ENCODE data around the gene SND1.

The SND1 gene

DNA sequence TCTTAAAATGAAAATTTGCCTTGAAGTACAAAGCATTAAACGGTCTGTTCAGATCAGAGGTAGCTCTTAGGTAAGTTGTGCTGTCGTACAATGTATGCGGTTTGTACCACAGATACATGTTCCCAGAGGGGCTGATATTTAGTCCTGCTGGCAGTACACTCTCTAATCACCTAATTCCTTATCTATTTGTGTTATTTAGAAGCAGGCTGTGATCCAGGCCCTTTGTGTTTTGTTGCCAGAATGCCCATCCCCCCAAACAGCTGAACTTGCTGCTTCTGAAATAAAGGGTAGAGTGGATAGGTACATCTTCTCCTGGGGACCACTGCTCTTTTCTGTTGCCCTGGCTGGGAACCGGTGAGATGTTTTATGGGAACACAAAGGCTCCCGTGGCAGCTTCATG lies 84.5 kb downstream of the SND1 start:
- DNase-seq, result no peak

GRCh38 chr7:127738859-127739258 lies 86.9 kb downstream of the SND1 start:
- no peak for DNase-seq

- no peak for DNase-seq
Measured at GRCh38 chr7:127741764-127742375, 89.9 kb downstream of the SND1 start.

DNA sequence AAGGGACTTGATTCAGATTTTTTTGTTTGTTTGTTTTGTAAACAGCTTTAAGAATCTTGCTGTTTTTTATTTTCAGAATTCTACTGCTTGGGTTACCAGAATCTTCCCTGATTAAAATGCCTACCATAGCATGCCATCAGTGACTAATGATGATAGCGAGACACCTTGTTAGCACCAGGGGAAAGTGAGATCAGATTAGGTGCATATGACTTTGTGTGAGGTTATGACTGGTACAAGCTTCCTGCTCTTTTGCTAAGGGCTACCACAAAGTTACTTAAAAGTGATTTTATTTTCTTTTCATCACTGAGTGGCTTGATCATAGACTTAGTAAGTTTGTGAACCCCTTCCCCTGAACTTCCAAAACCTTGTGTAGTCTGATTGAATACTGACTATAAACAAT lies 93.5 kb downstream of the SND1 start:
- DNase-seq, result no peak

DNA sequence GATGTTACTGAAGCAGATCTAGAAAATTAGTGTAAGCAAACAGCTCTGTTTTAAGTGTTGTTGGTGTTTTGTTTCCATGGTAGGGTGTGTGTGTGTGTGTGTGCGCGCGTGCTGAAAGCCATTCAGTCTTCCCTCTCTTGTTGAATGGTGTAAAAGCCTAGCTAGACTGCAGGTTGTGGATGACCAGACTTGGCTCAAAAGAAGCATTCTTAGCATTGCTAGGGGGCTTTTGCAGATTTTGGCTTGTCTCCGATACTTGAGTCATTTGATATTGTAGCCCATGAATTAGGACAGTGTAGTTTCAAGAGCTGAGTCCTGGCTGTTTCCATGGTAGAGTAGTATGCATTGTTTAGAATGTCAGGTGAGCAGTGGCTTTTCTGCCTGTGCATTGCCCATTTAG lies 99.1 kb downstream of the SND1 start:
- no peak for DNase-seq

- no peak for DNase-seq
Measured at GRCh38 chr7:127751490-127752448, 99.8 kb downstream of the SND1 start.

DNA sequence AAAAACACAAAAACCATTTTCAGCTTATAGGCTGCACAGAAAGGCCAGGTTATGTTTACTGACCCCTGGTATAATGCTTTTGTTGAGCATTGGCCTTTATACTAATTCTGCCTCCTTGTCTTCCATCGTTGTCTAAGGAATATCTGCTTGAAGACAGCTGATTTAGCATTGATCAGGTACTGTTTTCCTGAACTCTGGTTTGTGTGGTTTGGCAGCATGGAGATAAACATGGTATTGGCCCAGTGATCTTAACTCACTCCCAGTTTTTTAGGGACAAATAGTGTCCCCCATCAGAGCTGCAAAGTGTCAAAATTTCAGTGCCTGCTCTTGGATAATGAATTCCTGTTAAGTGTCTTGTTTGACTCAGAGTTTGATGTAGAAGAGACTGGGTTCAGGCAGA lies 100.8 kb downstream of the SND1 start:
- DNase-seq, result no peak

DNA sequence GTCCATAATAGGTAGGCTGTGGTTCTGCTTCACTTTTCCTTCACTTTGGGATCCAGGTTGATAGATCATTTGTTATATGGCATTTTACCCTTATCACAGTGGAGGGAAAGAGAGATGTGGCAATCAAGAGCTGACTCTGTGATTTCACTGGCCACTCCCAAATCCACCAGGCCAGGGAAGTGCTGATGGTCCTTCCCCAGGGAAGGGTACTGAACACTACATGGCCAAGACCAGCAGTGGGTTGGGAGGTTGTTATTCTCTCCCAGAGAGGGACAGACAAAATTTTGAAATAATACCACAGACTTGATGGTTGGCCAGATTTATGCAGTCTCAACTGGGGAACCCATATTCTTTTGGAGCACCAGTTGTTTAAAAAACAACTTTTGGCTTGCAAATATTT lies 102.5 kb downstream of the SND1 start:
- no peak for DNase-seq

DNA sequence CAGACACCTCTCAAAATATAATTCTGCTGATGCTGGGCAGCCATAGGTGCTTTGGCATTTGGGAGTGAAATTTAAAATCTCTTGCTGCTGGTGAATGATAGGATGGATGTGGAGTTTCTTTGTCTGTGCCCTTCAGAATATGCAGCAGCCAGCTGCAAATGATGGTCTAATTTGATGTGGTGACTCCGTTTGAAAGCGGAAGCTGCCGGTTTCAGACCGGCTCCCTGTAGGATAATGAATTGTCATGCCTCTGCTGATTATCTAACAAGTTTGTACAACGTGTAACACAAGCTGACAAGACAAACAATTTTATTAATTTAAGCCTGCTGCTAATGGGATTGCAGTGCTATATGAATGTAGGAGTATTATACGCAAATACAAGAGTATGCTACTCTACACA lies 103.5 kb downstream of the SND1 start:
- no peak for DNase-seq

GRCh38 chr7:127755965-127756364 lies 104.0 kb downstream of the SND1 start:
- no peak for DNase-seq

DNA sequence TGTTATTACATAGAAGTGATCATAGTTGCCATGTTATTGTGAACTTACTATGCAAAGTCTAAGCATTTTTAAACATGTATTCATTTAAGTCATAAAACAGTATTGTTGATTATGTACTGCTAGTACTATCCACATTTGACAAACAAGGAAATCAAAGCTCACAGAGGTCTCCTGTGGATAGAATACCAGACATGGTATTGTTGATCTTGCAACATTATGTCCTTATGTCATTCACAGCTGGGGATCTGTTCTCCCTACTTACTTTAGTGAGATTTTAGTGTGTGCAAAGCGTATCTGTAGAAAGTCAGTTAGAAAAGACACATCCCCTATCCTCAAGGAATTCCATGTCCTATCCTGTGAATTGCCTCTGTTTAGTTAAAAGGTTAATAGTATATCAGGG lies 106.1 kb downstream of the SND1 start:
- DNase-seq, result no peak

DNA sequence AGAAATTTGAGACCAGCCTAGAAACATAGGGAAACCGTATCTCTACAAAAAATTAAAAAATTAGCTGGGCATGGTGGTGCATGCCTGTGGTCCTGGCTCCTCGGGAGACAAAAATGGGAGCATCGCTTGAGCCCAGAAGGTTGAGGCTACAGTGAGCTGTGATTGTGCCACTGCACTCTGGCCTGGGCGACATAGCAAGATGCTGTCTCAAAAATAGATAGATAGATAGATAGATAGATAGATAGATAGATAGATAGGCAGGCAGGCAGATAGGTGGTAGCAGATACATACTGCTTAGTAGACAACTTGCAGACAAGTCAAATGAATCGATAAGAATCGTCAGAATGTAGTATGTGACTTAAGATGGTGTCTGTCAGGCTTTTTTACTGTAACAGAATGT lies 106.9 kb downstream of the SND1 start:
- no peak for DNase-seq

GRCh38 chr7:127759945-127760421 lies 108.0 kb downstream of the SND1 start:
- no peak for DNase-seq

DNA sequence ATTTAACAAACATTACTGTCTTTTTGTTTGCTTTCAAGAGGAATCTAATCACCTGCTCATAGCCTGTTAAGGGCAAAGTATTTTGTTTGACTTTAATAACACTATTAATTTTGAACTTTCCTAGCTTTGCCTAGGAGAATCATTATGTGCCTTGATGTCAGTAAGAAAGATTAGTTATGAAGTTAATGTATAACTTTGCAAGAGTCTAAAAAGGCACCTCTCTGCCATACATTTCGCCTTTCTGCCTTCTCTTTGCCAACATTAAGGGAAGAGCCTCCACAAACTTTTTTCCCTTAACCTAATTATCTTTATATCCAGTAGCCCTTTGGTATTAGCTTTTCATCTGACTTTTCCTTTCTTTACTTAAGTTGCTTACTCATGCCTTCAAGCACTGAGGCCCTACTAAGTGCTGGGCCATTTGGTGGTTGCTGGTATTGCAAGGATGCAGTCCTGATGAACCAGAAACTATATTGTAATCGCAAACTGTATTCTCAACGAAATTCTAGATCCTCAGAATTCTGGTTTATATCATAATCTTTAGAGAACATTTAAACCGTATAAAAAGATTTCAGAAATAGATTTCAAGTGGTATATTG lies 108.5 kb downstream of the SND1 start:
- DNase-seq, result no peak

DNA sequence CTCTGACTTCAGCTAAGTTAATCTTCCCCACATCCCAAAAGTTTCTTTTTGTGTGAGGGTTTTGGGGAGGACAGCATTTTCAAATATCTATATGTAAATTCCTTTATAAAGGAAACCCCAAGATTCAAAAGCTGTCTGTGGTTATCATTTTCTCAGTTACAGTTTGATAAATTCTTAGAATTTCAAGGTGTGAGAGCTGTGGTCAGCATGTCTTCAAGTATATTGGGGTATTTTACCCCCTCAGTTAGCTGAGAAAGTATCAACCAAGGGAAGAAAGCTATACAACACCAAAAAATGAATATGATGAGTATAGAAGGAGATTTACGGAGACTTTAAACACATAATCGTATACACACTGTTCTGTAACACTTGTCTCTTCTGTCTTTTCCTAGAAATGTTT lies 109.2 kb downstream of the SND1 start:
- no peak for DNase-seq

DNA sequence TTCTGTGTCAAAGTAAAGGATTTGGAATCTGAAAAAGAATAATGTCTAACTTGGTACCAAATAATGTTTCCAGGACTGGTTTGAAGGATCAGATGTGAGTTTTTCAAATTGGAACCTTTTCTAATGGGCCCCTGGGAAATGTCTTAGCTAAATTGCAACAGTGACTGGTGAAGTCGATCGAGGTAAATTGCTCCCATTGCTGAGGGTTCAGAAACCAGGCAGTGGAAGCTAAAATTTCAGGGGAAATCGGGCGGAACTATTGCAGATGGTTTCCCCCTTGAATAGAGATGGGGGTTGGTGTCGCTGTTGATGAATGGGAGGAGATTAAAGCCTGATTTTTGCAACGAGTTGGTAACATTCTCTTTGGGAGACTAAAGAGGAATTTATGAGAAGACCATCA lies 112.7 kb downstream of the SND1 start:
- DNase-seq, result no peak

- DNase-seq, result no peak
Measured at GRCh38 chr7:127765150-127765549, 113.2 kb downstream of the SND1 start.

GRCh38 chr7:127766831-127767459 lies 115.0 kb downstream of the SND1 start:
- DNase-seq, result no peak

DNA sequence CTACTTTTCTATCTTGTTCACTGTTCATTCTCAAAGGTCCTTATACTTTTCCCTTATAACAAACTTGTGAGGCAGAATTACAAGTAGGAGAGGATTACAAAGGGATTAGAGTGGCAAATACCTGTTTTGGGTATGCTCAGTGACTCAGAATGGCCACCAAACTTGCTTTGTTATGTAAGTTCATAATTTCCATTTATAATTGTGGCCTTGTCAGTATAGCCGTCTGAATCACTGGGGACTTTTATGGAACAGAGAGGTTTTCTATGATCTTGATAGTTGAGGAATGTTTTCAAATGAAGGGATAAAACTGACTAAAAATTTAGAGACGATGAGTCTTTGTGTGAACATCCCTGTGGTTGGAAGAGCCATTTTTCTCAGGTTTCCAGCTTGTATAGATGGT lies 116.2 kb downstream of the SND1 start:
- DNase-seq, result no peak

- no peak for DNase-seq
Measured at GRCh38 chr7:127769137-127769536, 117.1 kb downstream of the SND1 start.

GRCh38 chr7:127769696-127770400 lies 117.9 kb downstream of the SND1 start:
- no peak for DNase-seq

- no peak for DNase-seq
Measured at GRCh38 chr7:127770885-127771284, 118.9 kb downstream of the SND1 start.

- DNase-seq, result no peak
Measured at GRCh38 chr7:127771707-127772106, 119.7 kb downstream of the SND1 start.

Measured in activated gamma-delta T cell treated with Interleukin-2 at 50 U/mL for 16 hours (primary cell).